RWPE2 (cell line): ENCODE data around the gene ZBTB7C.

Source experiments
- ATAC-seq: fragments of 200-7000 bp; cut with Tn5 transposase; 3 replicates; pipeline ENCODE4 v1.9.1; 2021; ENCODE audit warnings: low read depth
- DNase-seq: peaks from one replicate; pipeline ENCODE4 v3.0.0-alpha.2; 2020; ENCODE audit warnings: low spot score
- H3K27ac ChIP-seq: fragments of 450-650 bp; 2 replicates; pipeline ENCODE4 v1.5.1; 2017; ENCODE audit warnings: mild to moderate bottlenecking; ENCODE audit not compliant: poor library complexity, severe bottlenecking
- H3K27me3 ChIP-seq: fragments of 250-450 bp; sonication (Bioruptor Pico); 2 replicates; pipeline ENCODE4 v1.5.1; 2021; ENCODE audit warnings: mild to moderate bottlenecking, moderate library complexity; ENCODE audit not compliant: insufficient read depth, poor library complexity, severe bottlenecking
- H3K36me3 ChIP-seq: fragments of 250-450 bp; sonication (Bioruptor Pico); 2 replicates; pipeline ENCODE4 v1.5.1; 2020; ENCODE audit warnings: low read depth, mild to moderate bottlenecking, moderate library complexity
- H3K4me1 ChIP-seq: fragments of 250-450 bp; sonication (Bioruptor Pico); 2 replicates; pipeline ENCODE4 v1.5.1; 2021; ENCODE audit warnings: mild to moderate bottlenecking, moderate library complexity; ENCODE audit not compliant: insufficient read depth, poor library complexity, severe bottlenecking
- H3K4me3 ChIP-seq: fragments of 250-450 bp; sonication (Bioruptor Pico); 2 replicates; pipeline ENCODE4 v1.5.1; 2021; ENCODE audit warnings: mild to moderate bottlenecking, moderate library complexity; ENCODE audit not compliant: severe bottlenecking
- H3K9me3 ChIP-seq: fragments of 250-450 bp; sonication (Bioruptor Pico); 2 replicates; pipeline ENCODE4 v1.5.1; 2021; ENCODE audit warnings: mild to moderate bottlenecking, moderate library complexity; ENCODE audit not compliant: severe bottlenecking
- CTCF ChIP-seq: fragments of 450-650 bp; IDR thresholded peaks from one replicate; pipeline ENCODE4 v1.5.1; 2017; ENCODE audit warnings: mild to moderate bottlenecking, moderate library complexity; ENCODE audit not compliant: poor library complexity, severe bottlenecking

Gene ZBTB7C

GRCh38 chr18:48149020-48149685 lies 260.0 kb downstream of the ZBTB7C start:
- no peak for DNase-seq
- Histone ChIP-seq H3K36me3 (no peaks in the 10 kb centered on the region), H3K9me3 (no peaks in the 10 kb centered on the region), H3K27me3 (no peaks in the 10 kb centered on the region), H3K4me3 (no peak overlapping the region), H3K27ac (no peak overlapping the region), H3K4me1 (peaks cover 18% of the 10 kb centered on the region)
- TF ChIP-seq CTCF: no peak
- no peak for ATAC-seq

GRCh38 chr18:48142994-48143393 lies 266.2 kb downstream of the ZBTB7C start:
- H3K27me3 ChIP-seq: peaks cover 8% of the 10 kb centered on the region
- TF ChIP-seq CTCF: no peak

GRCh38 chr18:48142353-48142752 lies 266.8 kb downstream of the ZBTB7C start:
- TF ChIP-seq CTCF: no peak
- H3K4me1 ChIP-seq: no peaks in the 10 kb centered on the region
- H3K4me3 ChIP-seq: no peak overlapping the region
- H3K36me3 ChIP-seq: no peaks in the 10 kb centered on the region
- ATAC-seq (no peak), DNase-seq (no peak)
- no peak overlapping the region for H3K27ac ChIP-seq
- peaks cover 14% of the 10 kb centered on the region for H3K27me3 ChIP-seq
- H3K9me3 ChIP-seq: no peaks in the 10 kb centered on the region

More at GRCh38 chr18:48142994-48143393, 266.2 kb downstream of the ZBTB7C start:
- DNase-seq (no peak), ATAC-seq (no peak)
- no peak overlapping the region for H3K27ac ChIP-seq
- no peaks in the 10 kb centered on the region for H3K9me3 ChIP-seq
- no peaks in the 10 kb centered on the region for H3K4me1 ChIP-seq
- H3K4me3 ChIP-seq: no peak overlapping the region
- H3K36me3 ChIP-seq: no peaks in the 10 kb centered on the region

- ATAC-seq: no peak
- H3K27ac ChIP-seq: no peak overlapping the region
- TF ChIP-seq CTCF: no peak
- no peaks in the 10 kb centered on the region for H3K9me3 ChIP-seq
- DNase-seq: no peak
- peaks cover 28% of the 10 kb centered on the region for H3K27me3 ChIP-seq
- no peaks in the 10 kb centered on the region for H3K4me1 ChIP-seq
- no peak overlapping the region for H3K4me3 ChIP-seq
- H3K36me3 ChIP-seq: no peaks in the 10 kb centered on the region
Measured at GRCh38 chr18:48140731-48141130, 268.5 kb downstream of the ZBTB7C start.
